IMR-90 (cell line): ENCODE data around the gene EPPIN. TPM values are rescaled to one million over a fixed set of nuclear protein-coding genes. Genes with fewer than 3 reads are reported as not detected.

Experiments used
- ATAC-seq: fragments of 200-7000 bp; cut with Tn5 transposase; 2 replicates; pipeline ENCODE4 v1.9.1; 2020; ENCODE audit warnings: low read depth, mild to moderate bottlenecking, moderate library complexity
- BruUV-seq: library from RNA; stranded (reverse); fragments of 400-500 nt; replicated peaks from 2 replicates; lab custom pipeline; 2021; lab: Mats Ljungman, UMichigan
- CTCF ChIA-PET: fragments of 300-600 bp; formaldehyde crosslinking; extraction: SDS; loops from one replicate; lab custom pipeline; 2021; ENCODE audit warnings: antibody characterized with exemption; lab: Yijun Ruan, JAX
- POLR2A ChIA-PET: fragments of 300-600 bp; sonication (Branson Sonifier 250); formaldehyde crosslinking; loops from one replicate; lab custom pipeline; 2022; ENCODE audit warnings: antibody characterized with exemption; ENCODE audit not compliant: unreplicated experiment; lab: Charles Lee
- DNase-seq: peaks from one replicate; pipeline ENCODE4 v3.0.0; 2013
- H2AFZ ChIP-seq: replicated peaks from 2 replicates; pipeline ENCODE3; 2013; ENCODE audit warnings: low read length, mild to moderate bottlenecking; ENCODE audit not compliant: poor library complexity
- H2AK5ac ChIP-seq: 2 replicates; pipeline ENCODE4 v1.6.1; 2013; ENCODE audit warnings: low read depth, low read length, inconsistent platforms
- H2AK9ac ChIP-seq: replicated peaks from 2 replicates; pipeline ENCODE3; 2013; ENCODE audit warnings: mild to moderate bottlenecking, low read depth, low read length, moderate library complexity; ENCODE audit not compliant: poor library complexity
- H2BK120ac ChIP-seq: 2 replicates; pipeline ENCODE4 v1.6.1; 2013; ENCODE audit warnings: low read depth, low read length, inconsistent platforms
- H2BK15ac ChIP-seq: 3 replicates; pipeline ENCODE4 v1.6.1; 2013; ENCODE audit warnings: low read depth, low read length, inconsistent platforms
- H2BK20ac ChIP-seq: 2 replicates; pipeline ENCODE4 v1.6.1; 2013; ENCODE audit warnings: low read depth, mild to moderate bottlenecking, inconsistent platforms, low read length, moderate library complexity
- H2BK5ac ChIP-seq: 2 replicates; pipeline ENCODE4 v1.6.1; 2013; ENCODE audit warnings: mild to moderate bottlenecking, low read depth, low read length, inconsistent platforms; ENCODE audit not compliant: poor library complexity, severe bottlenecking
- H3K14ac ChIP-seq: replicated peaks from 2 replicates; pipeline ENCODE4 v1.6.1; 2013; ENCODE audit warnings: low read depth, low read length, inconsistent platforms
- H3K18ac ChIP-seq: 2 replicates; pipeline ENCODE4 v1.6.1; 2013; ENCODE audit warnings: low read depth, low read length, control low read depth
- H3K23ac ChIP-seq: 2 replicates; pipeline ENCODE4 v1.6.1; 2013; ENCODE audit warnings: low read depth, low read length, inconsistent platforms
- H3K27ac ChIP-seq: 2 replicates; pipeline ENCODE4 v1.5.1; 2013; ENCODE audit warnings: mild to moderate bottlenecking, control low read depth, low read length; ENCODE audit not compliant: insufficient read depth
- H3K27me3 ChIP-seq: 2 replicates; pipeline ENCODE4 v1.6.1; 2013; ENCODE audit warnings: low read length; ENCODE audit not compliant: control insufficient read depth, insufficient read depth
- H3K36me3 ChIP-seq: 2 replicates; pipeline ENCODE4 v1.6.1; 2013; ENCODE audit warnings: low read length, mixed read lengths; ENCODE audit not compliant: control insufficient read depth, insufficient read depth
- H3K4ac ChIP-seq: 2 replicates; pipeline ENCODE4 v1.6.1; 2013; ENCODE audit warnings: low read depth, low read length, inconsistent platforms
- H3K4me1 ChIP-seq: 2 replicates; pipeline ENCODE4 v1.6.1; 2013; ENCODE audit warnings: low read length, mixed read lengths; ENCODE audit not compliant: control insufficient read depth, insufficient read depth
- H3K4me2 ChIP-seq: 2 replicates; pipeline ENCODE4 v1.6.1; 2013; ENCODE audit warnings: low read depth, mild to moderate bottlenecking, control low read depth, low read length, moderate library complexity
- H3K4me3 ChIP-seq: 2 replicates; pipeline ENCODE4 v1.5.1; 2013; ENCODE audit warnings: low read depth, mild to moderate bottlenecking, control low read depth, low read length, moderate library complexity; ENCODE audit not compliant: insufficient read depth
- H3K56ac ChIP-seq: 2 replicates; pipeline ENCODE4 v1.6.1; 2013; ENCODE audit warnings: low read length, inconsistent platforms; ENCODE audit not compliant: insufficient read depth; ENCODE audit errors: extremely low read depth
- H3K79me1 ChIP-seq, 2 experiments: 2 replicates each; pipeline ENCODE4 v1.6.1; 2013; ENCODE audit warnings: low read length in 2 of 2, inconsistent platforms in 1 of 2, low read depth in 1 of 2
- H3K9ac ChIP-seq: 2 replicates; pipeline ENCODE4 v1.6.1; 2013; ENCODE audit warnings: low read depth, low read length, control low read depth
- H3K9me1 ChIP-seq: 2 replicates; pipeline ENCODE4 v1.6.1; 2013; ENCODE audit warnings: low read length, inconsistent platforms; ENCODE audit not compliant: insufficient read depth
- H3K9me3 ChIP-seq: 2 replicates; pipeline ENCODE4 v1.6.1; 2013; ENCODE audit warnings: low read length; ENCODE audit not compliant: control insufficient read depth, insufficient read depth
- H4K20me1 ChIP-seq: 2 replicates; pipeline ENCODE4 v1.6.1; 2013; ENCODE audit warnings: low read length, inconsistent platforms; ENCODE audit not compliant: insufficient read depth
- H4K5ac ChIP-seq: 2 replicates; pipeline ENCODE4 v1.6.1; 2013; ENCODE audit warnings: mild to moderate bottlenecking, low read depth, low read length, control low read depth
- H4K8ac ChIP-seq, 2 experiments: 2 replicates each; pipeline ENCODE4 v1.6.1; 2013; ENCODE audit warnings: low read depth in 2 of 2, low read length in 2 of 2, control low read depth in 1 of 2, inconsistent platforms in 1 of 2
- H4K91ac ChIP-seq: 2 replicates; pipeline ENCODE4 v1.6.1; 2013; ENCODE audit warnings: low read depth, low read length, inconsistent platforms; ENCODE audit not compliant: insufficient read depth
- BHLHE40 ChIP-seq: fragments of 150-350 bp; IDR thresholded peaks from 2 replicates; pipeline ENCODE4 v1.6.1; 2016; ENCODE audit warnings: mild to moderate bottlenecking, low read depth, low read length
- CEBPB ChIP-seq: IDR thresholded peaks from 2 replicates; pipeline ENCODE4 v1.6.1; 2012; ENCODE audit warnings: low read depth, low read length, improper control_type of control experiment
- CHD1 ChIP-seq: IDR thresholded peaks from 2 replicates; pipeline ENCODE4 v1.6.1; 2012; ENCODE audit warnings: low read depth, low read length, improper control_type of control experiment
- MAFK ChIP-seq: IDR thresholded peaks from 2 replicates; pipeline ENCODE4 v1.6.1; 2012; ENCODE audit warnings: low read depth, low read length, improper control_type of control experiment
- MAZ ChIP-seq: IDR thresholded peaks from 2 replicates; pipeline ENCODE4 v1.6.1; 2012; ENCODE audit warnings: low read depth, mild to moderate bottlenecking, low read length, improper control_type of control experiment, moderate library complexity, borderline replicate concordance
- NFE2L2 ChIP-seq: fragments of 150-350 bp; IDR thresholded peaks from 2 replicates; pipeline ENCODE4 v1.6.1; 2016; ENCODE audit warnings: low read depth, mild to moderate bottlenecking, low read length
- RAD21 ChIP-seq: IDR thresholded peaks from 2 replicates; pipeline ENCODE4 v1.6.1; 2012; ENCODE audit warnings: low read length, improper control_type of control experiment
- RCOR1 ChIP-seq: IDR thresholded peaks from 2 replicates; pipeline ENCODE4 v1.6.1; 2012; ENCODE audit warnings: mild to moderate bottlenecking, low read length, improper control_type of control experiment; ENCODE audit not compliant: insufficient replicate concordance
- RFX5 ChIP-seq: IDR thresholded peaks from 2 replicates; pipeline ENCODE4 v1.8.0; 2012; ENCODE audit warnings: low read depth, mild to moderate bottlenecking, low read length, moderate library complexity
- SMC3 ChIP-seq: fragments of 150-350 bp; IDR thresholded peaks from 2 replicates; pipeline ENCODE4 v1.6.1; 2016; ENCODE audit warnings: low read depth, mild to moderate bottlenecking, antibody characterized with exemption, low read length, moderate library complexity
- WGBS, 2 experiments: methylation state at CpG; one replicate each; pipeline versions ENCODE4 v1.1.5 to v1.1.7; 2013; ENCODE audit warnings: missing lambda C conversion rate in 2 of 2; ENCODE audit not compliant: insufficient read length in 1 of 2; ENCODE audit errors: extremely low coverage in 2 of 2; 5-methylcytosine and 5-hydroxymethylcytosine counted together
- dilution Hi-C: fragments of 300-500 bp; cut with HindIII; formaldehyde crosslinking; loops from one replicate; pipeline ENCODE4 v1.14.3; 2018; ENCODE audit warnings: low sequenced_read_pairs; ENCODE audit not compliant: unreplicated experiment
- in situ Hi-C: fragments of 300-500 bp; cut with MboI; formaldehyde crosslinking; loops from 3 replicates; pipeline ENCODE4 v1.14.3; 2019; ENCODE audit warnings: low sequenced_read_pairs, inconsistent platforms, mixed read lengths
- intact Hi-C: fragments of 100-400 bp; cut with micrococcal nuclease; formaldehyde crosslinking; loops from 2 replicates; pipeline ENCODE4 v1.10.0; 2022
- polyA plus RNA-seq, 3 experiments: library from polyadenylated mRNA; depleted of rRNA; stranded (reverse); fragments of >200 nt; gene quantifications; 2 replicates each; pipeline ENCODE4 v1.2.3, GENCODE V29; 2012; ENCODE audit warnings: low replicate concordance in 1 of 3
- total RNA-seq: library from RNA; depleted of rRNA; stranded (reverse); fragments of >200 nt; gene quantifications from 2 replicates; pipeline ENCODE4 v1.2.3, GENCODE V29; 2012
- TF ChIP-seq, protein P1 (sequence below): fragments of 150-350 bp; IDR thresholded peaks from 2 replicates; pipeline ENCODE4 v1.6.1; 2016; ENCODE audit warnings: low read depth, mild to moderate bottlenecking, low read length, moderate library complexity, borderline replicate concordance

Gene EPPIN
- total and polyA plus RNA-seq, 2 of the 4 experiments (the other 2 are of a cell fraction) = not detected

DNA sequence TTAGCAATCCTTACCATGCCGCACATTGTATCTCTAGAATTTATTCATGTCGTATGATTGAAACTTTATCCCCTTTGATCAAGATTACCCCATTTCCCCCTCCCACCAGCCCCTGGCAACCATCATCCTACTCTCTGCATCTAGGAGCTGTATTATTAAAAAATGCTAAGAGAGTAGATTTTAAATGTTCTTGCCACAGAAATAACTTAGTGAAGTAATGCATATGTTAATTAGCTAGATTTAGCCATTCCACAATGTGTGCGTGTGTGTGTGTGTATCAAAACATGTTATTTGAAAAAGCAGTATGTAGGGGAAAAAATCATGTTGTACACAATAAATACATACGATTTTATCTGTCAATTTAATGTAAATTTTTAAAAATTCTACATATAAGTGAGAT lies 19.9 kb downstream of the EPPIN start:
- H3K79me1 ChIP-seq = no peaks in the 10 kb centered on the region
- no peaks in the 10 kb centered on the region for H4K20me1 ChIP-seq
- no peak overlapping the region for H2AK9ac ChIP-seq
- no peak overlapping the region for H4K5ac ChIP-seq
- dilution Hi-C loops = no loop called here
- no peak overlapping the region for H3K4me2 ChIP-seq
- no peaks in the 10 kb centered on the region for H3K9me3 ChIP-seq
- no peak overlapping the region for H2AFZ ChIP-seq
- no peak overlapping the region for H4K8ac ChIP-seq
- H3K9me1 ChIP-seq = no peaks in the 10 kb centered on the region
- TF ChIP-seq MAFK = no peak
- TF ChIP-seq SMC3 = no peak
- TF ChIP-seq RCOR1 = no peak
- no peak for TF ChIP-seq CEBPB
- no peak for TF ChIP-seq CHD1
- TF ChIP-seq NFE2L2 = no peak
- TF ChIP-seq RAD21 = no peak
- no peak for TF ChIP-seq RFX5
- TF ChIP-seq BHLHE40 = no peak
- TF ChIP-seq, protein P1, sequence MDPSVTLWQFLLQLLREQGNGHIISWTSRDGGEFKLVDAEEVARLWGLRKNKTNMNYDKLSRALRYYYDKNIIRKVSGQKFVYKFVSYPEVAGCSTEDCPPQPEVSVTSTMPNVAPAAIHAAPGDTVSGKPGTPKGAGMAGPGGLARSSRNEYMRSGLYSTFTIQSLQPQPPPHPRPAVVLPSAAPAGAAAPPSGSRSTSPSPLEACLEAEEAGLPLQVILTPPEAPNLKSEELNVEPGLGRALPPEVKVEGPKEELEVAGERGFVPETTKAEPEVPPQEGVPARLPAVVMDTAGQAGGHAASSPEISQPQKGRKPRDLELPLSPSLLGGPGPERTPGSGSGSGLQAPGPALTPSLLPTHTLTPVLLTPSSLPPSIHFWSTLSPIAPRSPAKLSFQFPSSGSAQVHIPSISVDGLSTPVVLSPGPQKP = no peak
- no peak for TF ChIP-seq MAZ
- intact Hi-C loops = no loop called here
- no peak overlapping the region for H2BK120ac ChIP-seq
- H3K4ac ChIP-seq = no peak overlapping the region
- WGBS, 2 experiments = no CpG with 5 or more reads among the region's 4 CpGs
- H4K91ac ChIP-seq = no peak overlapping the region
- BruUV-seq = no TSS peak
- no peak overlapping the region for H3K18ac ChIP-seq
- no peak overlapping the region for H2BK20ac ChIP-seq
- no peaks in the 10 kb centered on the region for H3K36me3 ChIP-seq
- H3K9ac ChIP-seq = no peak overlapping the region
- no peak overlapping the region for H3K14ac ChIP-seq
- DNase-seq (no peak), ATAC-seq (no peak)
- H2BK15ac ChIP-seq = no peak overlapping the region
- no peak overlapping the region for H3K27ac ChIP-seq
- ChIA-PET POLR2A (no interaction called here), CTCF (no interaction called here)
- no peak overlapping the region for H3K56ac ChIP-seq
- H2BK5ac ChIP-seq = no peak overlapping the region
- no peak overlapping the region for H2AK5ac ChIP-seq
- no peak overlapping the region for H3K23ac ChIP-seq
- no peaks in the 10 kb centered on the region for H3K27me3 ChIP-seq
- no peaks in the 10 kb centered on the region for H3K4me1 ChIP-seq
- no peak overlapping the region for H3K4me3 ChIP-seq
- in situ Hi-C loops = loop anchor here (25.0 kb wide), 1 partner anchor 235 kb away; no protein-coding TSS in a partner anchor
